ENCODE measurements around the gene TREM1. TPM values are rescaled to one million over a fixed set of nuclear protein-coding genes. Genes with fewer than 3 reads are reported as not detected.

The TREM1 gene
- total RNA-seq, 1 donor from 2014 or later = 0.98 TPM

- Histone ChIP-seq H3K27me3 (no peaks in the 10 kb centered on the region), H3K36me3 (no peaks in the 10 kb centered on the region), H3K27ac (no peak overlapping the region), H3K9me3 (no peaks in the 10 kb centered on the region), H3K4me1 (no peaks in the 10 kb centered on the region), H3K4me3 (no peak overlapping the region)
- no peak for DNase-seq (ENCODE audit: extremely low spot score in 2 of 2)
- TF ChIP-seq POLR2A (IDR thresholded peaks at IDR 0.05) (no peak), POLR2AphosphoS5 (IDR thresholded peaks at IDR 0.05; ENCODE audit: insufficient read depth in 1 of 2, low read depth in 1 of 2) (no peak)
- TF ChIP-seq, protein P1, sequence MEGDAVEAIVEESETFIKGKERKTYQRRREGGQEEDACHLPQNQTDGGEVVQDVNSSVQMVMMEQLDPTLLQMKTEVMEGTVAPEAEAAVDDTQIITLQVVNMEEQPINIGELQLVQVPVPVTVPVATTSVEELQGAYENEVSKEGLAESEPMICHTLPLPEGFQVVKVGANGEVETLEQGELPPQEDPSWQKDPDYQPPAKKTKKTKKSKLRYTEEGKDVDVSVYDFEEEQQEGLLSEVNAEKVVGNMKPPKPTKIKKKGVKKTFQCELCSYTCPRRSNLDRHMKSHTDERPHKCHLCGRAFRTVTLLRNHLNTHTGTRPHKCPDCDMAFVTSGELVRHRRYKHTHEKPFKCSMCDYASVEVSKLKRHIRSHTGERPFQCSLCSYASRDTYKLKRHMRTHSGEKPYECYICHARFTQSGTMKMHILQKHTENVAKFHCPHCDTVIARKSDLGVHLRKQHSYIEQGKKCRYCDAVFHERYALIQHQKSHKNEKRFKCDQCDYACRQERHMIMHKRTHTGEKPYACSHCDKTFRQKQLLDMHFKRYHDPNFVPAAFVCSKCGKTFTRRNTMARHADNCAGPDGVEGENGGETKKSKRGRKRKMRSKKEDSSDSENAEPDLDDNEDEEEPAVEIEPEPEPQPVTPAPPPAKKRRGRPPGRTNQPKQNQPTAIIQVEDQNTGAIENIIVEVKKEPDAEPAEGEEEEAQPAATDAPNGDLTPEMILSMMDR (IDR thresholded peaks at IDR 0.05) = no peak
- intact Hi-C loops (cut with DNase I) = no loop called here
Measured at GRCh38 chr6:41278699-41279405, 7.6 kb downstream of the TREM1 start.

- Histone ChIP-seq H3K4me1 (no peaks in the 10 kb centered on the region), H3K27me3 (no peaks in the 10 kb centered on the region), H3K4me3 (no peak overlapping the region), H3K36me3 (no peaks in the 10 kb centered on the region), H3K27ac (no peak overlapping the region), H3K9me3 (no peaks in the 10 kb centered on the region)
- DNase-seq (ENCODE audit: extremely low spot score in 2 of 2) = no peak
- intact Hi-C loops (cut with DNase I) = no loop called here
- no peak for TF ChIP-seq POLR2A (IDR thresholded peaks at IDR 0.05)
- no peak for TF ChIP-seq POLR2AphosphoS5 (IDR thresholded peaks at IDR 0.05; ENCODE audit: insufficient read depth in 1 of 2, low read depth in 1 of 2)
- TF ChIP-seq, protein P1 (IDR thresholded peaks at IDR 0.05) = no peak
Measured at GRCh38 chr6:41277605-41278004, 8.9 kb downstream of the TREM1 start.

DNA sequence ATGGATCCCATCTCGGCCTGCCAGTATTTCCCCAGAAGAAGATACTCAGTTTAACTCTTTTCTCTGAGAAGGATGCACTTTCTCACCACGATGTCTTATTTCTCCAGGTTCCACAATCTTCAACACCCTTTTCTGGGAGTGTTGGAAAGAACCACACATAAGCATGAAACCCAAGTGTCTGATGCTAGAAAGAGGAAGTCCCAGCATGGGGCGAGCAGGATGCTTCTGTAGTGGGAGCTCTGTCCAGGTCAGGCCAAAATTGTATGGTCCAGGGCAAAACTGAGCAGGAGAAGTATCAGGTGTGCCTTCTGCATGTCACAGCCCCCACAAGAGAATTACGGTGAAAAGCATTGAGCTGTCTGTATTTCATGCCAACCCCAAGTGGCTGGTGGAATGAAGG is 11.0 kb downstream of the TREM1 start:
- no peak for TF ChIP-seq POLR2AphosphoS5 (IDR thresholded peaks at IDR 0.05; ENCODE audit: insufficient read depth in 1 of 2, low read depth in 1 of 2)
- TF ChIP-seq, protein P1 (IDR thresholded peaks at IDR 0.05) = no peak
- no peak for TF ChIP-seq POLR2A (IDR thresholded peaks at IDR 0.05)
- no peak for DNase-seq (ENCODE audit: extremely low spot score in 2 of 2)
- H3K4me1 ChIP-seq = no peaks in the 10 kb centered on the region
- no peaks in the 10 kb centered on the region for H3K36me3 ChIP-seq
- intact Hi-C loops (cut with DNase I) = no loop called here
- no peaks in the 10 kb centered on the region for H3K9me3 ChIP-seq
- H3K27me3 ChIP-seq = no peaks in the 10 kb centered on the region
- H3K27ac ChIP-seq = no peak overlapping the region
- H3K4me3 ChIP-seq = no peak overlapping the region

DNA sequence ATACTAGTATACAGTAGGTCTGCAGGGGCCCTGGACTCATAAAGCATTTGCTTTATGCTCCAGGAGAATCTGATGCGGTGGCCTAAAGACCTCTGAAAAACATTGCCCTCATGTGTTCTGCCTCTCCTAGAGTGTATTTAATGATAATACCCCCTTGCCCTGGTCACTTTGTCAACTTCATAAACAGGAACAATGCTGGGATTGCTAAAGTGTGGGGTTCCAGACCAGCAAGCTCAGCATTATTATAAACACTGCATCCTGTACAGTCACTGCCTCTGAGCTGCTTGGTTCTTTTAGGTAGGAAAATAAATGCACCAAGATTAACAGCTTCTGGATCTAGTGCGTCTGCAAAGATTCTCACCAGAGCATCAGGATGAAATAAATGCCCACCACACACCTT is 12.2 kb downstream of the TREM1 start:
- Histone ChIP-seq H3K9me3 (no peaks in the 10 kb centered on the region), H3K27ac (no peak overlapping the region), H3K4me1 (no peaks in the 10 kb centered on the region), H3K4me3 (no peak overlapping the region), H3K27me3 (no peaks in the 10 kb centered on the region), H3K36me3 (no peaks in the 10 kb centered on the region)
- no peak for DNase-seq (ENCODE audit: extremely low spot score in 2 of 2)
- intact Hi-C loops (cut with DNase I) = no loop called here
- TF ChIP-seq, protein P1 (IDR thresholded peaks at IDR 0.05) = no peak

- no peak for DNase-seq (ENCODE audit: extremely low spot score in 2 of 2)
- TF ChIP-seq POLR2AphosphoS5 (IDR thresholded peaks at IDR 0.05; ENCODE audit: insufficient read depth in 1 of 2, low read depth in 1 of 2) (no peak), POLR2A (IDR thresholded peaks at IDR 0.05) (no peak)
- Histone ChIP-seq H3K27me3 (no peaks in the 10 kb centered on the region), H3K27ac (no peak overlapping the region), H3K36me3 (no peaks in the 10 kb centered on the region), H3K4me1 (no peaks in the 10 kb centered on the region), H3K9me3 (no peaks in the 10 kb centered on the region), H3K4me3 (no peak overlapping the region)
- intact Hi-C loops (cut with DNase I) = no loop called here
Measured at GRCh38 chr6:41273714-41274113, 12.8 kb downstream of the TREM1 start.

Data from vagina (tissue), 2 donors.